ENCODE measurements around the gene SLC7A9.

The SLC7A9 gene

DNA sequence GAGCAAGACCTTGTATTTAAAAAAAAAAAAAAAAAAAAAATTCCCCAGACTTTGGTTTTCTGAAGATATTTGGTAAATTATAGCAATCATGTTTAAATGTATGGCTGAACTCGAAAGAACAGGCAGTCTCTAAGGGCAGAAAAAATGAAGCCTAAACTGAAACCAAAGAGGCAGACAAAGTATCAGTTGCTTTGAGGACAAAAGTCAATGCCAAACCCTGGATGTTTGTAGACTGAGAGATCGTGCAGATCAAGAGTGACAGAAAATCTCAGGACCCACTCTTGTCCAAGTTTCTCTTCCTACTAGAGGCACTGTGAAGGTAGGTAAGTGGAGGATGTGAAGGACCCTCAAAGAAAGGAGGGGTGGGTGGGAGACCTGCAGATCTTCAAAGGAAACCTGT lies 11.1 kb upstream of the SLC7A9 start:
- TF ChIP-seq, protein P1, sequence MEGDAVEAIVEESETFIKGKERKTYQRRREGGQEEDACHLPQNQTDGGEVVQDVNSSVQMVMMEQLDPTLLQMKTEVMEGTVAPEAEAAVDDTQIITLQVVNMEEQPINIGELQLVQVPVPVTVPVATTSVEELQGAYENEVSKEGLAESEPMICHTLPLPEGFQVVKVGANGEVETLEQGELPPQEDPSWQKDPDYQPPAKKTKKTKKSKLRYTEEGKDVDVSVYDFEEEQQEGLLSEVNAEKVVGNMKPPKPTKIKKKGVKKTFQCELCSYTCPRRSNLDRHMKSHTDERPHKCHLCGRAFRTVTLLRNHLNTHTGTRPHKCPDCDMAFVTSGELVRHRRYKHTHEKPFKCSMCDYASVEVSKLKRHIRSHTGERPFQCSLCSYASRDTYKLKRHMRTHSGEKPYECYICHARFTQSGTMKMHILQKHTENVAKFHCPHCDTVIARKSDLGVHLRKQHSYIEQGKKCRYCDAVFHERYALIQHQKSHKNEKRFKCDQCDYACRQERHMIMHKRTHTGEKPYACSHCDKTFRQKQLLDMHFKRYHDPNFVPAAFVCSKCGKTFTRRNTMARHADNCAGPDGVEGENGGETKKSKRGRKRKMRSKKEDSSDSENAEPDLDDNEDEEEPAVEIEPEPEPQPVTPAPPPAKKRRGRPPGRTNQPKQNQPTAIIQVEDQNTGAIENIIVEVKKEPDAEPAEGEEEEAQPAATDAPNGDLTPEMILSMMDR (IDR thresholded peaks at IDR 0.05; ENCODE audit: low read depth, low read length) = no peak
- no peak overlapping the region for H3K4me3 ChIP-seq (ENCODE audit: low read depth, low read length)
- H3K27me3 ChIP-seq (ENCODE audit: insufficient read depth, low read depth, severe bottlenecking) = no peaks in the 10 kb centered on the region
- no peaks in the 10 kb centered on the region for H3K9me3 ChIP-seq (ENCODE audit: severe bottlenecking)
- H3K36me3 ChIP-seq = no peaks in the 10 kb centered on the region
- H3K27ac ChIP-seq = no peak overlapping the region
- DNase-seq = no peak

DNA sequence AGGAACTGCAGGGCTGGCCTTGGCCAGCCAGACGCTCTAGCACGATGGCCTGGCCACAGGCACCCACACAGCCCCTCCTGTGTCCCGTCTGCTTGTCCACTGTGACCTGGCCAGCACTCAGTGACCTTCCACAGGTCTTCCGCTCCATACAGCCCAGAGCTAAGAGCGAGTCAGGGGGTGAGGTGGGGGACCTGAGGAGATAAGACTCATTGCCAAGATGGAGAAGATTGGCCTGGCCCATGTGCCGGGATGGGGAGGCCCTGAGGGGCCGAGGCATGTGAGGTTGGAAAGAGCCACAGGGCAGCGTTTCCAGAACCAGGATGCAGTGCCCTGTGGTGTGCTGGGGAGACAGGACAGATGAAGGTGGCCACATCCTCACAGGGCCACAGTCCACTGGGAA lies 10.2 kb upstream of the SLC7A9 start:
- Histone ChIP-seq H3K27ac (no peak overlapping the region), H3K4me3 (ENCODE audit: low read depth, low read length) (no peak overlapping the region), H3K9me3 (ENCODE audit: severe bottlenecking) (no peaks in the 10 kb centered on the region), H3K36me3 (no peaks in the 10 kb centered on the region), H3K27me3 (ENCODE audit: insufficient read depth, low read depth, severe bottlenecking) (no peaks in the 10 kb centered on the region)
- no peak for DNase-seq
- TF ChIP-seq, protein P1 (IDR thresholded peaks at IDR 0.05; ENCODE audit: low read depth, low read length) = no peak

DNA sequence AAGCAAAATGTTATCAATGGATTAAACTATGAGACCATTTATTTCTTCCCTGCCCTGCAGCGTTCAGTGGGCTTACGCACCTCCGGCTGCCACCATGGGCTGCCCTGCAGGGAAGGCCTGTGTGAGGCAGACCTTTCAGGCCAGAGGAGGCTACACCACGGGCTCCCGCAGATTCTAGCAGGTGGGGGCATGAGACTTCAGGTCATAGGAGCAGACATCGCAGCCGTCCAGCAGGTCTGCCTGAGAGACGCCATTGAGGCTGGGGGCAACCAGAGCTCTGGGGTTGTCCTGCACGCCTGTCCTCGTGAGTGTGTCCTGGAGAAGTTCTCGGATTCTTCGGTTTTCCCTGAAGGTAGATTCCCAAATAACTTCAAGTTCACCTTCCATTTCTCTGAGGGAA lies 9.4 kb upstream of the SLC7A9 start:
- no peaks in the 10 kb centered on the region for H3K9me3 ChIP-seq (ENCODE audit: severe bottlenecking)

DNA sequence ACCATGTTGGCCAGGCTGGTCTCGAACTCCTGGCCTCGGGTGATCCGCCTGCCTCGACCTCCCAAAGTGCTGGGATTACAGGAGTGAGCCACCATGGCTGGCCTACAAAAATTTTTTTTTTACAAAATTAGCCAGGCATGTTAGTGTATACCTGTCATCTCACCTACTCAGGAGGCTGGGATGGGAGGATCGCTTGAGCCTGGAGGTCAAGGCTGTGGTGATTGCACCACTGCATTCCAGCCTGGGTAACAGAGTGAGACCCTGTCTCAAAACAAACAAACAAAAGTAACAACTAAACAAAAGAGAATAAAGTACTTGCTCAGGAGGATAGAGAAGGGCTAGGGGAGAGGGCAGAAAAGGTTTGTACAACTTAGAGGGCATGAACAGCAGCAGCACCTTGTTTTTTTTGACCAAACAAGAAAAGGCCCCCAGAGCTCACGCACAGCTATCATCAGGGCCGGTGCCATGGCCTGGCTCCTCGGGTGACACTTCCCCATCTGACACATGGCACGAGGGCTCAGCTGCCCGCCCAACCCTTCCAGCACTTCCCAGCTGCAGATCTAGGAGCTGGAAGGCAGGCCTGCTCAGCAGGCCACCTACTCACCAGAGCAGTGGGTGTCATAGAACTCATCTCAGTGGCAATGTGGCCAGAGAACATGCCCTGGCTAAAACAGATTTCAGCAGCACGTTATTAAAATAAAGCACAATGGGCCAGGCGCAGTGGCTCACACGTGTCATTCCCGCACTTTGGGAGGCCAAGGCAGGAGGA lies 8.6 kb upstream of the SLC7A9 start:
- Histone ChIP-seq H3K27ac (no peak overlapping the region), H3K4me3 (ENCODE audit: low read depth, low read length) (no peak overlapping the region), H3K27me3 (ENCODE audit: insufficient read depth, low read depth, severe bottlenecking) (no peaks in the 10 kb centered on the region), H3K36me3 (no peaks in the 10 kb centered on the region), H3K9me3 (ENCODE audit: severe bottlenecking) (no peaks in the 10 kb centered on the region)
- DNase-seq = no peak
- TF ChIP-seq, protein P1 (IDR thresholded peaks at IDR 0.05; ENCODE audit: low read depth, low read length) = no peak

More for the DNA sequence above, 9.4 kb upstream of the SLC7A9 start:
- H3K4me3 ChIP-seq (ENCODE audit: low read depth, low read length) = no peak overlapping the region
- DNase-seq = no peak
- no peaks in the 10 kb centered on the region for H3K27me3 ChIP-seq (ENCODE audit: insufficient read depth, low read depth, severe bottlenecking)
- TF ChIP-seq, protein P1 (IDR thresholded peaks at IDR 0.05; ENCODE audit: low read depth, low read length) = no peak
- no peaks in the 10 kb centered on the region for H3K36me3 ChIP-seq
- no peak overlapping the region for H3K27ac ChIP-seq

DNA sequence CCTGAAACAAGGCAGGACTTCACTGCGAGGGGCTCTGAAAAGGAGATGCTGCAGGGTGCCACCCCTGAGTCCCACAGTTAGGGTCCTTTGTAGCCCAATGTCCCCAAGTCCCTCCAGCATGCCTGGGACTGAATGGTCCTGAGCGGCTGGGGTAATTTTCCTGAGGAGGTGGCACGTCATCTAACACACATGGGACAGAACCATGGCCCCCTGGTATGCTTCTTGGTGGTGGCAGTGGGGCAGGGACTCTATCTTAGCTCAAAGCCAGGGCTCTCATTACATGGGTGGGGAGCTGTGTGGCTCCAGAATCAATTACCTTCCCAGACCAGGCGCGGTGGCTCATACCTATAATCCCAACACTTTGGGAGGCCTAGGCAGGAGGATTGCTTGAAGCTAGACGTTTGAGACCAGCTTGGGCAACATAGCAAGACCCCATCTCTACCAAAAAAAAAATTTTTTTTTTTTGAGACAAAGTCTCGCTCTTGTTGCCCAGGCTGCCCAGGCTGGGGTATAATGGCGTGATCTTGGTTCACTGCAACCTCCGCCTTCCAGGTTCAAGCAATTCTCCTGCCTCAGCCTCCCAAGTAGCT lies 7.9 kb upstream of the SLC7A9 start:
- Histone ChIP-seq H3K36me3 (no peaks in the 10 kb centered on the region), H3K27ac (no peak overlapping the region), H3K9me3 (ENCODE audit: severe bottlenecking) (no peaks in the 10 kb centered on the region), H3K4me3 (ENCODE audit: low read depth, low read length) (no peak overlapping the region), H3K27me3 (ENCODE audit: insufficient read depth, low read depth, severe bottlenecking) (no peaks in the 10 kb centered on the region)
- TF ChIP-seq, protein P1 (IDR thresholded peaks at IDR 0.05; ENCODE audit: low read depth, low read length) = no peak
- DNase-seq = no peak
